Measurements from ENCODE around the gene SLC26A9. TPM values are rescaled to one million over a fixed set of nuclear protein-coding genes. Genes with fewer than 3 reads are reported as not detected.

Gene SLC26A9
- total RNA-seq, 1 experiment from 2014 or later = 0.15 TPM

GRCh38 chr1:205949753-205950152, 6.5 kb upstream of the SLC26A9 start (continued):
- TF ChIP-seq ERG (CRISPR knock-in tag; IDR thresholded peaks at IDR 0.05) (no peak), NR2C2 (CRISPR knock-in tag; IDR thresholded peaks at IDR 0.05) (no peak), ARID4B (CRISPR knock-in tag; IDR thresholded peaks at IDR 0.05; ENCODE audit: borderline replicate concordance) (no peak), ZNF671 (CRISPR knock-in tag; IDR thresholded peaks at IDR 0.05) (no peak), ZNF138 (CRISPR knock-in tag; conservative IDR thresholded peaks at IDR 0.05) (no peak), IRF2 (CRISPR knock-in tag; IDR thresholded peaks at IDR 0.05; ENCODE audit: borderline replicate concordance, low read depth) (no peak), USF2 (CRISPR knock-in tag; IDR thresholded peaks at IDR 0.05) (no peak), ETV6 (CRISPR knock-in tag; IDR thresholded peaks at IDR 0.05) (no peak)

GRCh38 chr1:205948886-205949285, 5.6 kb upstream of the SLC26A9 start:
- DNase-seq (ENCODE audit: low spot score) (no peak), ATAC-seq (no peak)
- Mint-ChIP-seq H3K9me3 (no peaks in the 10 kb centered on the region), H3K4me3 (no peak overlapping the region), H3K36me3 (no peaks in the 10 kb centered on the region), H3K27me3 (ENCODE audit: low read depth) (no peaks in the 10 kb centered on the region; the same call in 1 of the 2 replicates), H3K4me1 (peaks cover 12% of the 10 kb centered on the region), H3K27ac (no peak overlapping the region)
- ChIA-PET CTCF (no interaction called here), POLR2A (no interaction called here)
- TF ChIP-seq E2F1 (CRISPR knock-in tag; IDR thresholded peaks at IDR 0.05) = no peak
- no peak for TF ChIP-seq USF2 (CRISPR knock-in tag; IDR thresholded peaks at IDR 0.05)
- TF ChIP-seq ZNF671 (CRISPR knock-in tag; IDR thresholded peaks at IDR 0.05) = no peak
- no peak for TF ChIP-seq RORB (CRISPR knock-in tag; IDR thresholded peaks at IDR 0.05)
- no peak for TF ChIP-seq ZBTB43 (CRISPR knock-in tag; IDR thresholded peaks at IDR 0.05)
- no peak for TF ChIP-seq PRRX2 (CRISPR knock-in tag; IDR thresholded peaks at IDR 0.05)
- no peak for TF ChIP-seq CTCF (IDR thresholded peaks at IDR 0.05)
- TF ChIP-seq EMX1 (CRISPR knock-in tag; IDR thresholded peaks at IDR 0.05) = no peak
- no peak for TF ChIP-seq USF1 (CRISPR knock-in tag; IDR thresholded peaks at IDR 0.05)
- no peak for TF ChIP-seq ZNF425 (CRISPR knock-in tag; conservative IDR thresholded peaks at IDR 0.05)
